LoVo (cell line): ENCODE measurements around the gene ZNF177.
"Not testable (repeated sequence)": the region's sequence is repeated elsewhere in the genome, so short reads cannot be mapped to it uniquely, and the experiment has no call there.

Source experiments
- DNase-seq: peaks from one replicate; pipeline ENCODE4 v3.0.0-alpha.2; 2016; ENCODE audit warnings: low spot score

The ZNF177 gene

DNA sequence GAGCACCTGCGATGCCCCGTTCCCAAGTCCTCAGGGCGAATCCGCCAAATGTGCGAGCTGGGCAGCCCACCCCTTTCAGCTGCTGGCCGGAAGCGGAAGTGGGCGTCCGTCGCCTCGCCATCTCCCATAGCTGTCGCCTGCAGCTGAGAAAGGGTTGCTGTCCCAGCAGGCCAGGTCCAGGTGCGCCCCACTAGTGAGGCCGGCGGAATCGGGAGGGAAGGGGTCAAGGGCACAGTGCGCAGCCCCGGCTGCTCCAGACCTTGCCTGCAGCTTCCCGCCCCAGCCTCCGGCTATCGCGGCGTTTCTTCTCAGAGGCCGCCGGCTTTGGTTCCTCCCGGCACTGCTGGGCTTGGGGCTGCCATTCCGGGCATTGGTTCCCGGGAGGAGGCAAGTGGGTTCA, at the start of gene ZNF177:
ZNF177 (plus strand) TSS at position 109 of the 400 bp plus-strand sequence. CDS start 15,299 bp downstream, outside the sequence.
- no peak for DNase-seq

DNA sequence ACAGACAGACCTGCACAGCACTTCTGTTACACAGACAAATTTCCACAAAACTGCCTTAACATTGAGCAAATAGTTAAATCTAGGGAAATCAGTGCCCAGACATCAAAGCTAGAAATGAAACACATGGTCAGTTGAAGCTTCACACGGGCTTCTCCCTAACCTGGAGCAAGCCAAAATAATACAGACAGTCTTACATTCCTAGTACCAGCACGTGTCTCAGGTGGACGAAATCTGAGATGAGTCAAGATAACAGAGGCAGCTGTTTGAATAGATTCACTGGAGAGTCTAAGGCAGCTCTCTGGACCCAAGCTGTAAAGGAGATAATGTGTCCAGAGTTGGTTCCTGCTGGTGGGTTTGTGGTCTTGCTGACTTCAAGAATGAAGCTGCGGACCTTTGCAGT, 49.1 kb upstream of the ZNF177 start:
- no peak for DNase-seq

DNA sequence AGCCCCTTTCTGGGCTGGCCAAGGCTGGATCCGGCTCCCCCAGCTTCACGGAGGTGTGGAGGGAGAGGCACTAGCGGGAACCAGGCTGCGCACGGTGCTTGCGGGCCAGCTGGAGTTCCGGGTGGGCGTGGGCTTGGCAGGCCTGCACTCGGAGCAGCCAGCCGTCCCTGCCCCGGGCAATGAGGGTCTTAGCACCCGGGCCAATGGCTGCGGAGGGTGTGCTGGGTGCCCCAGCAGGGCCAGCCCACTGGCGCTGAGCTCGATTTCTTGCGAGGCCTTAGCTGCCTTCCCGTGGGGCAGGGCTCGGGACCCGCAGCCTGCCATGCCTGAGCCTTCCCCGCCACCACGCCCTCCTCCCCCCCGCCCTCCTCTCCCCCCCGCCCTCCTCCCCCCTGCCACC, 41.5 kb upstream of the ZNF177 start:
- DNase-seq = no peak

DNA sequence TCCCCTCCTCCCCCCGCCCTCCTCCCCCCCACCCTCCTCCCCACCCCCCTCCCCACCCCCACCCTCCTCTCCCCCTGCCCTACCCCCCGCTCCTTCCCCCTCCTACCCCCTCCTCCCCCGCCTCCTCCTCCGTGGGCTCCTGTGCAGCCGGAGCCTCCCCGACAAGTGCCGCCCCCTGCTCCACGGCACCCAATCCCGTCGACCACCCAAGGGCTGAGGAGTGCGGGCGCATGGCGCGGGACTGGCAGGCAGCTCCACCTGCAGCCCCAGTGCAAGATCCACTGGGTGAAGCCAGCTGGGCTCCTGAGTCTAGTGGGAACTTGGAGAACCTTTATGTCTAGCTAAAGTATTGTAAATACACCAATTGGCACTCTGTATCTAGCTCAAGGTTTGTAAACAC, 41.1 kb upstream of the ZNF177 start:
- DNase-seq = not testable (repeated sequence)

DNA sequence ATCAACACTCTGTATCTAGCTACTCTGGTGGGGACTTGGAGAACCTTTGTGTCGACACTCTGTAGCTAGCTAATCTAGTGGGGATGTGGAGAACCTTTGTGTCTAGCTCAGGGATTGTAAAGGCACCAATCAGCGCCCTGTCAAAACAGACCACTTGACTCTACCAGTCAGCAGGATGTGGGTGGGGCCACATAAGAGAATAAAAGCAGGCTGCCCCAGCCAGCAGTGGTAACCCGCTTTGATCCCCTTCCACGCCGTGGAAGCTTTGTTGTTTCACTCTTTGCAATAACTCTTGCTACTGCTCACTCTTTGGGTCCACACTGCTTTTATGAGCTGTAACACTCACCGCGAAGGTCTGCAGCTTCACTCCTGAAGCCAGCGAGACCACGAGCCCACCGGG, 40.6 kb upstream of the ZNF177 start:
- DNase-seq = not testable (repeated sequence)

DNA sequence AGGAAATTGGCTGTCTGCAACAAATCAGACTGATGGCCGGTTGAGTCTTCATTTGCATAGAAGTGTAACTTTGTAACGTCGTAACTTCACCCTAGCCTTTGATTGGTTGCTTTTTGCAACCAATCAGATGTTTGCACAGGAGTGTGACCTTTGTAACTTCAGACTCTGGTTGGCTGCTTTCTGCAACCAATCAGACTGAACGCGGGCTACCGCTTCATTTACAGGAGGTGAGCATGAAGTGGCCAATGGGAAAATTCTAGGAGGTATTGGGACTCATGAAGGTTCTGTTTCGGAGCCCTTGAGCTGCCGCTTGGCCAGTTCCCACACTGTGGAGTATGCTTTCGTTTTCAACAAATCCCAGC, 39.3 kb upstream of the ZNF177 start:
- DNase-seq = peak; percentile 55

DNA sequence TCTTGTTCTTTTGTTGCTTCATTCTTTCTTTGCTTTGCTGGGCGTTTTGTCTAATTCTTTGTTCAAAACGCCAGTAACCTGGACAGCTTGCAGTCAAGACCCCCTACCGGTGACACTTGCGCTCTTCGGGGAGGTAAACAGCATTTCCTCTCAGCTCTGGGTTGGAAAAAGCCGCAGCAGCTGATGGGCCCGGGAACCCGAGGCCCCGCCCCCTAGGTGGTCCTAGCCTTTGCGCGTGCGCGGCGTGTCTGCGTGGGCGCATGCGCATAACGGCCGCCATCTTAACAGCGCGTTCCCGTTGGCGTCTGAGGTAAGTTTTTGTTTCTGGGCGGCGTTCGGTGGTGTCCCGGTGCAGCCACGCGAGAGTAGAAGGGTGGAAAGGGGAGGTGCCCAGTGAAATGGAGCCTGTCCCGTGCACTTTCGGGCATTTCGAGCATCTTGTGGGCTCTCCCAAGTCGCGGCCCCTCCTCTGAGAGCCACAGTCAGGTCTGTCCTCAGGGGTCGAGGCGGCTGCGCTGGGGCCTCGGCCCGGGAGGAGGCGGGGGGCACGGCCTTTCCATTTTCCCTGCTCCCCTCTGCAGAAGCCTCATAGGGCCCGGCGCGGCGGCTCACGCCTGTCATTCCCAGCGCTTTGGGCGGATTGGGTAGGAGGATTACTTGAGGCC, 38.8 kb upstream of the ZNF177 start, which contains the start of gene ZNF559:
ZNF559 (plus strand) TSS at position 261 of the 665 bp plus-strand sequence. CDS start 14,371 bp downstream, outside the sequence.
- peak; percentile 89 for DNase-seq

DNA sequence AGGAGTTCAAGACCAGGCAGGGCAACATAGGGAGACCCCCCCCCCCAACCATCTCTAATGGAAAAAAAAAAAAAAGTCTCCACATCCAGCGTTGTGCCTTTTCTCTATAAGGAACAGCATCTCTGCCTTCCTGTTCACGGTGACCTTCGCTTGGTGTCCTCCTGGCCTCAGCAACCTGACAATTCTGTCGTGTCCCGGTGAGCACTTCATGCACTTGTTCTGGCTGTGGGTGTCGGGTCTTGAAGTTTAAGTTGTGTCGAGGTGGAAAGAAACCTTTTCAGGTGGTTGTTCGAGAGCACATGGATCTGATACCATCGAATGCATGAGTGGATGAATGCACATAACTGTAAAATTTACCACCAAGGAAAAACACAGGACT, 38.2 kb upstream of the ZNF177 start:
- DNase-seq = no peak

DNA sequence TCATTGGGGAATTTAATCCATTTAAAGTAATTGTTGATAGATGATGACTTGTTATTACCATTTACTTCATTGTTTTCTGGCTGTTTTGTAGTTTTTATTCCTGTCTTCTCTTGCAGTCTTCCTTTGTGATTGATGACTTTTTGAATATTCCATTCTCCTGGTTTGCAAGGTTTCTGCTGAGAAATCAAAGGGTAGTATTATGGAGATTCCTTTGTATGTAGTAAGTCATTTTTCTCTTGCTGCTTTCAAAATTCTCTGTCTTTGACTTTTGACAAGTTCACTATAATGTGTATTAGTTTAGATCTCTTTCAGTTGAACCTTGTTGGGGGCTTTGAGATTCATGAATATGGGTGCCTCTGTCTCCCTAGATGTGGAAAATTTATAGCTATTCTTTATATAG, 32.8 kb upstream of the ZNF177 start:
- DNase-seq = no peak

DNA sequence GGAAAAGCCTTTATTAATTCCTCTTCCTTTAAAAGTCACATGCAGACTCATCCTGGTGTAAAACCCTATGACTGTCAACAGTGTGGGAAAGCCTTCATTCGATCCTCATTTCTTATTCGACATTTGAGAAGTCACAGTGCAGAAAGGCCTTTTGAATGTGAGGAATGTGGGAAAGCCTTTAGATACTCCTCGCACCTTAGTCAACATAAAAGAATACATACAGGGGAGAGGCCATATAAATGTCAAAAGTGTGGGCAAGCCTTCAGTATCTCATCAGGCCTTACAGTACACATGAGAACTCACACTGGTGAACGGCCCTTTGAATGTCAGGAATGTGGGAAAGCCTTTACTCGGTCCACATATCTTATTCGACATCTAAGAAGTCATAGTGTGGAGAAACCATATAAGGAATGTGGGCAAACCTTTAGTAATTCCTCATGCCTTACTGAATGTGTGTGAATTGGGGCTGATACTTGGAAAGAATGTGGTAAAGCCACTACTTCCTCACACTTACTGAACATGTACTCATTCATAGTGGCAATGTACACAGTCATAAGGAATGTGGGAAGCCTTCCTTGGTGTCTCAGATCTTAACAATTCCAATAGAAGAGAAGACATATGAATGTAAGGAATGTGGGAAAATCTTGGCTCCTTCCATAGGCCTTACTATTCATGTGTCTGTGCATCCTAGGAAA, 20.1 kb upstream of the ZNF177 start:
- DNase-seq = no peak

DNA sequence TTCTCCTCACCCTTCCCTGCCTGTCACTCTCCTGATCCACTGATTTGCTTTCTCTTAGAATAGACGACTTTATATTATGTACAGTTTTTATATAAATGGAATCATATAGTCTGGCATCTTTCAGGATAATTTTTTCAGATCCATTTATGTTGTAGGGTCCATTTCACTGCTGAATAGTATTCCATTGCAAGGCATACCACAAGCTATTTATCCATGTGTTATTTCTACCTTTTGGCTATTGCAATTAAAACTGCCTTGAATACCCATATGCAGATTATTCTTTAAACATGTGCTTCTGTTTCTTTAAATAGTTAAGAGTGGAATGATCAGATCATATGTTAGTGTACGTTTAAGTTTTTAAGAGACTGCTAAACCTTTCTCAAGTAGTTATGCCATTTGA, 17.8 kb upstream of the ZNF177 start:
- no peak for DNase-seq

DNA sequence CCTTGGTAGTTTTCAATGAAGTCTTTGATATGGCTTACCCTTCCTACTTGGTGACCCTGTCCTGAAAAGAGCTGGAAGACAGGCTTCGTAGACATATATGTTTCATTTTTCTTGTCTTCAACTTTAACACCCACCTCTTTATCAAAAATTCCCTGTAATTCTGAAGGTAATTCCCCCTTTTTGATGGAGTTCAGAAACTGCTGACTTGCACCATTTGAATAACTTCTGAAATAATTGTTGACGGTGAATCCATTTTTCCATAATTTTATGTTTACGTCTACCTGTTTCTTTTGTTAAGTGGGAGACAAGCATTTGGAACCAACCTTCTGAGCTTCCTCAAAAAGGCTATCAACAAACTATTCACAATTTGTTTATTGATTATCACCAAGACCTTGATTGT, 14.6 kb upstream of the ZNF177 start:
- no peak for DNase-seq

DNA sequence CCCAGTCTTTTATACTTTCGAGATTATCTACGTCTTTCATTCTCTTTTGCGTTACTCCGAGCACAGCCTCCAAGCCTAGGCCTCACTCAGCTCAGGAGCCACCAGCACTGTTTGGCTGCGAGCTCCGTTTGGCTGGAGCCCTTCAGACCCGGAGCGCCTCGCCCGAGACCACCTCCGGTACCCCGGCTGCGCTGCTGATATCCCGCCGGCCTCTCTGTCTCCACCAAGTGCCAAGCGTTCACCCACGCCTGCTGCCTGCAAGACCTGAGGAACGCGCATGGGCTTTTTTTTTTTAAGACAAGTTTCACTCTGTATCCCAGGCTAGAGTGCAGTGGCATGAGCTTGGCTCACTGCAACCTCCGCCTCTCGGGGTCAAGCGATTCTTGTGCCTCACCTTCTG, 14.1 kb upstream of the ZNF177 start:
- DNase-seq = no peak

DNA sequence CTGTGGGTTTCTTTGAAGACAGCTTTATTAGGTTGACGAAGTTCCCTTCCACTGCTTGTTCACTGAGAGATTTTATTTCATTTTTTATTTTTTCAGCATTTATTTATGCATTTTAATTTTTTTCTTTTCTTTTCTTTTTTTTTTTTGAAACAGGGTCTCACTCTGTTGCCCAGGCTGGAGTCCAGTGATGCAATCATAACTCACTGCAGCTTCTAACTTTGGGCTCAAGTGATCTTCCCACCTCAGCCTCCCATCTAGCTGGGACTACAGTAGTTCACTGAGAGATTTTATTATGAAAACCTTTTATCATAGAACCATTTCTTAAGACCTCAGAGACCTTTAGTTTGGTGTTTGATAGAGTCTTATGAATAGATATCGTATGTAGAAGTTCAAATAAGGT, 10.3 kb upstream of the ZNF177 start:
- no peak for DNase-seq

DNA sequence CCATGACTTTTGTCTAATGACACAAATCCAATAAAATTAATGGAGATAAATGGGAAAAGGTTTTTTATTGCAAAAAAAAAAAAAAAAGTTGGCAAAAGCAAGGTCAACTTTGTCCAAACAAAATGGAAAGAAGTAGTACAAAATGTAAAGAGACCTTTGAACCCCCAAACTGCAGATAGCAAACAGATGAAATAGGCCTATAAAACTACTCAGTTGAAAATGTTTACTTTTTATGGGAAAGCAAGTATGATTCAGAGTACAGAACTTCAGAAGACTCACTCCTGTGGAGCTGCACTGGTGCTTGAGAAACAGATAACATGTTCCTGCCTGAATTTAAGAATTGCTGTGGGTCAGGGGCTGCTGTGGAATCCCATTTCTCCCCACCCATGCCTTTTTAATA, 9.8 kb upstream of the ZNF177 start:
- no peak for DNase-seq

DNA sequence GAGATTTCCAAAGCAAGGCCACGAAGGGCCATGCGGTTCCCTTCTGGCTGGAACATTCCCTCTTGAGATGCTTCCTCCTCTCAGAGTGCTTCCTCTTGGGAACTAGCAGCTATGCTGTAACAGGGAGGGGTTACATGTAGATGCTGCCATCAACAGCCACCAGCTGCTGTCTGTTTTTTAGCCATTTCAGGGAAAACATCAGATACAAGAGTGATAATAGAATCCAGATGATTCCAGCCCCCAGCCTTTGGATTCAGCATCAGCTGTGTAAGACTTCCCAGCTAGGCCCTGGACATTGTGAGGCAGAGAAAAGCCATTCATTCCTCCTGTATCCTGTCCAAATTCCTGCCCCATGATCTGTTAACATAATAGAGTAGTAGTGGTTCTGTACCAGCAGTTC, 8.2 kb upstream of the ZNF177 start:
- no peak for DNase-seq

DNA sequence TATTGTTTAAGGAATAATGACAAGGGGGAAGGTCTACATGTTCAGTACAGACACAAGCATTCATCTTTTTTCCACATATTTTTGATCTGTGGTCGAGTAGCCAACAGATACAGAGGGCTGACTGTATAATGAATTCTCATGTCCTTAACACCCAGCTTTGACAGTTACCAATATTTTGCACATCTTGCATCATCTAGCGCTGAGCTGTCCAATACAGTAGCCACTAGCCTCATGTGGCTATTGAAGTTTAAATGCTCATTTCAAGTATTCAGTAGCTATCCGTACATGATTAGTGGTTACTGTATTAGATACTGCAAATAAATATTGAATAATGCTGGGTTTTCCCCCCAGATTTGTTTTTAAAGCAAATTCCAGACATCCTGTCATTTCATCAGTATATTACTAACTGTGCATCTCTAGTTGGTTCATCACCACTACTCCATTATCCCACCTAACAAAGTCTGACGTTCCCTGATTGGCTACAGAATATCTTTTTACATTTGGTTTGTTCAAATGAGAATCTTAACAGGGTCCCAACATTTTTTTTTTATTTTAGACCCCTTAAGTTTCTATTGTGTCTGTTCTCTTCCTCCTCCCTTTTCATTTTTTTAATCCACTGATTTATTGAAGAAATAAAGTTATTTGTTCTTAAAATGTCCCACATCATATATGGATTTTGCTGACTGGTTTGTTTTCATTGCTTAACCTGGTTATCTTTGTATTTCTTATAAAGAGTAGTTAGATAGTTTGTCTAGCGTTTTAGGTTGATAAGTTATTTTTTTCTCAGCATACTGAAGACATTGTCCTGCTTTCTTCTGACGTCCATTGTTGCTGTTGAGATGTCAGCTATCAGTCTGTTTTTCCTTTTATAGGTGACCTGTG, 8.2 kb downstream of the ZNF177 start:
- DNase-seq = no peak

DNA sequence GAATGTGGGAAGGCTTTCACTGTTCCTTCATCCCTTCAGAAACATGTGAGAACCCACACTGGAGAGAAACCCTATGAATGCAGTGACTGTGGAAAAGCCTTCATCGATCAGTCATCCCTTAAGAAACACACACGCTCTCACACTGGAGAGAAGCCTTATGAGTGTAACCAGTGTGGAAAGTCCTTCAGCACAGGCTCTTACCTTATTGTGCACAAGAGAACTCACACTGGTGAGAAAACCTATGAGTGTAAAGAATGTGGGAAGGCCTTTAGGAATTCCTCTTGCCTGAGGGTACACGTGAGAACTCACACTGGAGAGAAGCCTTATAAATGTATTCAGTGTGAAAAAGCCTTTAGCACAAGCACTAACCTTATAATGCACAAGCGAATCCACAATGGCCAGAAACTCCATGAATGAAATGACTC, 18.6 kb downstream of the ZNF177 start:
- no peak for DNase-seq

DNA sequence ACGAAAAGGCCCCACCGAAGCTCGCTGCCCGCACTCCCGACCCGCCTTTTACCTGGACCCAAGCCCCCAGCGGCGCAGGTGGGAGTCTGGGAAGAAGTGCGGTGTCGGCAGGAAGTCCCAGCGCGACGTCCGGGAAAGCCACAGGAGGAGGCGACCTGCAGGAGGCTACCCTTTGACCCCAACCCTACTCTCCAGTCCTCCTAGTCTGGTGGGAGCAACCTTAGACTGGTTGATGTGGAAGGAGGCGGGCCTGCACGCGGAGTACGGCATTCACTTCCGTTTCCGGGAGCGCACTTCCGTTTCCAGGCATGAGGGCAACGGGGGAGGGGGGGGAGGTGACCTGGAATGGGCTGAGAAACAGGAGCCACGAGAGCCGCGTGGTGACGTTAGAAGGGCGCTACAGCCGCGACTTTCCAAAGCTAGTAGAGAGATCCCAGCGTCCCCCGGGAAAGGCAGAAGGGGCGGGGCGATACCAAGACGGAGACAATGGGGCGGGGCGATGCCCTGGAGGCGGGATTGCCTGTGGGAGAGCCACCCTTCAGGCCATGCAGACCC, 44.1 kb downstream of the ZNF177 start:
- no peak for DNase-seq

DNA sequence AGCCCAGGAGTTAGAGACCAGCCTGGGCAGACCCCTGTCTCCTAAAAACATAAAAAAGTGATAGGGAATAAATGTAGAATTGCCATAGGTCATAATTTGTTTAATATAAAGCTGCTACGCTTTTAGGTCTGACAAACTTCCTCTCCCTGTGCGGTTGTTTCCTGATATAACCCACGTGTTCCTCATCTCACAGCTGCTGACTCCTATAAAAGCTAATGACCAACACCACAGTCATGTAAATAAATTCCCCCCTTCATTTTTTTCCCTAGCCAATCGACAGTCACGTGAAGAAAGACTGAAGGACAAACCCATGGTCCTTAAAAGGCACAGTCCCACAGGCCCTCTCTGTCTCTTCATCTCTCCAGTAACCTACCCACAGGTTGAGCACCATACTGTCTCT, 45.0 kb downstream of the ZNF177 start:
- no peak for DNase-seq

DNA sequence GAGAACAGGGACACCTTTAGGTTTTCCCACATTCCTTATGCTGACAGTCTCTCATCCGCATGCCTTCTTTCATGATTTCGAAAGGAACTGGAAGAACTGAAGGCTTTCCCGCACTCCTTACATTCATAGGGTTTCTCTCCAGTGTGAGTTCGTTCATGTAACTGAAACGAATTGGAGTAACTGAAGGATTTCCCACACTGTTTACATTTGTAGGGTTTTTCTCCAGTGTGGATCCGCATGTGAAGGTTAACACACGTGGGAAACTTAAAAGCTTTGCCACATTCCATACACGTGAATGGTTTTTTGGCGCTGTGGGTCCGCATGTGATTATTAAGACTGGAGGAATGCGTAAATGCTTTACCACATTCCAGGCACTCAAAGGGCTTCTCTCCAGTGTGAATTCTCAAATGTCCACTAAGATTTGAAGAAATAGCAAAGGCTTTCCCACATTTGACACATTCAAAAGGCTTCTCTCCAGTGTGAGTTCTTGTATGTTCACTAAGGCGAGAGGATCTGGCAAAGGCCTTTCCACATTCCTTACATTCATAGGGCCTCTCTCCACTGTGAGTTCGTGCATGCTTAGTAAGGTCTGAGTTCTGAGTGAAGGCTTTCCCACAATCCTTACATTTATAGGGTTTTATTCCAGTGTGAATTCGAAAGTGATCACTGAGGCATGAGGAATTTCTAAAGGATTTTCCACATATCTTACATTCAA, 50.6 kb downstream of the ZNF177 start:
- DNase-seq = no peak

DNA sequence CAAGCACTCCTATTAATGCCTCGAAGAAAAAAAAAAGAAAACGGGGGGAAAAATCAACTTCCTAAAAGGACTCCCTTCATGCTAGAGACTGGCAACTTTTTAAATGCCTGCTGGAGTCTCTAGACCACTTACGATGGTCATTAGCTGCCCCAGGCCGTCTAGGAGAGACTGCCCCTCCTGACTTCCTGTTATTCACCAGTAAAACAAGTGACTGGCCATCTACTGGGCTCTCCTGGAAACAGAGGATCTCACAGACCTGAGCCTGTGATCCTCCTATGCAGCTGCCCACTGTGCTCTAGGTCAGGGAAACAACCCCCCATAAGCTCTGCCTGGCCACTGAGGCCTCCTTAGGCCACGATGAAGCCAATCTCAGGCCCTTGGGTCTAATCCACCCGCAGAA, 65.1 kb downstream of the ZNF177 start:
- DNase-seq = no peak
